Measurements from ENCODE around the gene SLC9B2. TPM values are rescaled to one million over a fixed set of nuclear protein-coding genes. Genes with fewer than 3 reads are reported as not detected.

Gene SLC9B2
- total RNA-seq, 6 experiments from 2014 or later = 15.4 to 22.0 (median 17.5) TPM

GRCh38 chr4:103060453-103061148 lies 16.0 kb downstream of the SLC9B2 start:
- Mint-ChIP-seq H3K9me3 (no peaks in the 10 kb centered on the region), H3K36me3 (ENCODE audit: low read depth) (peaks cover 13% of the 10 kb centered on the region), H3K27me3 (ENCODE audit: insufficient read depth) (no peaks in the 10 kb centered on the region), H3K4me1 (ENCODE audit: low read depth) (no peaks in the 10 kb centered on the region), H3K27ac (no peak overlapping the region), H3K4me3 (no peak overlapping the region)
- TF ChIP-seq CTCF (IDR thresholded peaks at IDR 0.05) = no peak
- no peak for DNase-seq

DNA sequence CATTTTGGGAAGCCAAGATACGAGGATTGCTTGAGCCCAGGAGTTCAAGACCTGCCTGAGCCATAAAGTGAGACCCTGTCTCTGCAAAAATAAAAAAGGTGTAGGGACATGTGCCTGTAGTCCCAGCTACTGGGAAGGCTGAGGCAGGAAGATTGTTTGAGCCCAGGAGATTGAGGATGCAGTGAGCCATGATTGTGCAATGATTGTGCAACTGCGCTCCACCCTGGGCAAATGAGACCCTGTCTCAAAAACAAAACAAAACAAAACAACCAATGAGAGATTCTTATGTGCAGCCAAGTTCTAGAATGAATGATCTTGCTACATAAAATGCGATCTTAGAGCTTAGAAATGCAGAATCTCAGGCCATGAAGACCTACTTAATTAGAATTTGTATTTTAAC lies 22.5 kb downstream of the SLC9B2 start:
- Mint-ChIP-seq H3K27me3 (ENCODE audit: insufficient read depth) (no peaks in the 10 kb centered on the region), H3K9me3 (no peaks in the 10 kb centered on the region), H3K36me3 (ENCODE audit: low read depth) (no peaks in the 10 kb centered on the region), H3K4me1 (ENCODE audit: low read depth) (peaks cover 14% of the 10 kb centered on the region), H3K4me3 (no peak overlapping the region), H3K27ac (no peak overlapping the region)
- TF ChIP-seq CTCF (IDR thresholded peaks at IDR 0.05) = no peak
- no peak for DNase-seq

DNA sequence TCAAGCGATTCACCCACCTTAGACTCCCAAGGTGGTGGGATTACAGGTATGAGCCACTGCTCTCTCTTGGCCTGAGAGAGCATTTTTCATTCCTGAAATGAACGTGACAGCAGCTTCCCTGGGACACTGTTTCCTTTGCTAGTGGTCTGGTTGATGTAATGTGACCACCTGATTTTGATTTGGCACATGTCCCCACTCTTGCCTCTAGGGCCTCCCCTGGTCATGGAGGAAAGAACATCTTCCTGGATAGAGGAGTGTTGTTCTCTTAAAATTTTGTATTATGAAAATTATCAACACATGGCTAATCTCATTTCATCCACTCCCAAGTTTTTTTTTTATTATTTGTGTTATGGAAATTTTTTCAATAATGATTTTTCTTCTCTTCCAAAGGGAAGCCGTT lies 23.8 kb downstream of the SLC9B2 start:
- Mint-ChIP-seq H3K36me3 (ENCODE audit: low read depth) (no peaks in the 10 kb centered on the region; the same call in 1 of the 2 replicates), H3K4me3 (no peak overlapping the region), H3K27me3 (ENCODE audit: insufficient read depth) (no peaks in the 10 kb centered on the region), H3K27ac (no peak overlapping the region), H3K9me3 (no peaks in the 10 kb centered on the region), H3K4me1 (ENCODE audit: low read depth) (peaks cover 14% of the 10 kb centered on the region)
- no peak for DNase-seq
- TF ChIP-seq CTCF (IDR thresholded peaks at IDR 0.05) = no peak

- TF ChIP-seq CTCF (IDR thresholded peaks at IDR 0.05) = no peak
- Mint-ChIP-seq H3K27me3 (ENCODE audit: insufficient read depth) (no peaks in the 10 kb centered on the region), H3K36me3 (ENCODE audit: low read depth) (no peaks in the 10 kb centered on the region; the same call in 1 of the 2 replicates), H3K4me3 (no peak overlapping the region), H3K9me3 (no peaks in the 10 kb centered on the region), H3K4me1 (ENCODE audit: low read depth) (peaks cover 14% of the 10 kb centered on the region), H3K27ac (no peak overlapping the region)
- no peak for DNase-seq
Measured at GRCh38 chr4:103052145-103052544, 24.4 kb downstream of the SLC9B2 start.

GRCh38 chr4:103050736-103051436 lies 25.7 kb downstream of the SLC9B2 start:
- Mint-ChIP-seq H3K4me3 (peak overlapping the region; percentile 6; the same call in 1 of the 2 replicates), H3K36me3 (ENCODE audit: low read depth) (no peaks in the 10 kb centered on the region; the same call in none of the 2 replicates), H3K9me3 (no peaks in the 10 kb centered on the region), H3K4me1 (ENCODE audit: low read depth) (peaks cover 14% of the 10 kb centered on the region), H3K27ac (peak overlapping the region; percentile 29; the same call in 1 of the 2 replicates), H3K27me3 (ENCODE audit: insufficient read depth) (no peaks in the 10 kb centered on the region)
- DNase-seq = no peak
- no peak for TF ChIP-seq CTCF (IDR thresholded peaks at IDR 0.05)
